Keratinocyte (primary cell): ENCODE data around the gene XPO4. TPM values are rescaled to one million over a fixed set of nuclear protein-coding genes. Genes with fewer than 3 reads are reported as not detected.

Experiments used
- DNase-seq: peaks from one replicate; pipeline ENCODE4 v3.0.0-alpha.2; 2011; ENCODE audit warnings: low read depth, missing footprints, low spot score
- FAIRE-seq: peaks from 2 replicates; lab custom pipeline; 2011; peaks lifted over from hg19 to GRCh38; lab: Jason Lieb, UNC
- H2AFZ ChIP-seq: 2 replicates; pipeline ENCODE4 v1.6.0; 2012; ENCODE audit warnings: low read length, control low read depth, inconsistent platforms; ENCODE audit not compliant: control insufficient read depth
- H3K27ac ChIP-seq: 2 replicates; pipeline ENCODE4 v1.5.1; 2011; ENCODE audit warnings: low read length; ENCODE audit not compliant: control insufficient read depth, insufficient read depth
- H3K27me3 ChIP-seq: 3 replicates; pipeline ENCODE4 v1.6.0; 2011; ENCODE audit warnings: low read length; ENCODE audit not compliant: control insufficient read depth, insufficient read depth; ENCODE audit errors: extremely low read depth
- H3K36me3 ChIP-seq, 2 experiments: 2 replicates in 1 of 2; 3 replicates in 1 of 2; pipeline ENCODE4 v1.5.1; 2011; ENCODE audit warnings: low read length in 2 of 2, mild to moderate bottlenecking in 1 of 2; ENCODE audit not compliant: control insufficient read depth in 2 of 2, insufficient read depth in 2 of 2; ENCODE audit errors: extremely low read depth in 1 of 2
- H3K4me1 ChIP-seq: 3 replicates; pipeline ENCODE4 v1.5.1; 2011; ENCODE audit warnings: low read length; ENCODE audit not compliant: control insufficient read depth, insufficient read depth; ENCODE audit errors: extremely low read depth
- H3K4me2 ChIP-seq: 3 replicates; pipeline ENCODE4 v1.6.0; 2011; ENCODE audit warnings: low read depth, low read length; ENCODE audit not compliant: control insufficient read depth, insufficient read depth; ENCODE audit errors: extremely low read depth
- H3K4me3 ChIP-seq, 3 experiments: fragments of 200-600 bp in 1 of 3; sonication (generic) in 1 of 3; 2 replicates in 2 of 3; 3 replicates in 1 of 3; pipeline ENCODE4 v1.5.1; 2011 to 2016; ENCODE audit warnings: low read length in 3 of 3, mild to moderate bottlenecking in 3 of 3, control low read depth in 2 of 3, inconsistent platforms in 1 of 3, low read depth in 1 of 3, mixed read lengths in 1 of 3, mixed run types in 1 of 3, moderate library complexity in 1 of 3; ENCODE audit not compliant: control insufficient read depth in 2 of 3, insufficient read depth in 2 of 3; ENCODE audit errors: extremely low read depth in 1 of 3
- H3K79me2 ChIP-seq: 2 replicates; pipeline ENCODE4 v1.6.0; 2012; ENCODE audit warnings: low read length; ENCODE audit not compliant: control insufficient read depth, insufficient read depth
- H3K9ac ChIP-seq: 3 replicates; pipeline ENCODE4 v1.6.0; 2011; ENCODE audit warnings: low read length; ENCODE audit not compliant: control insufficient read depth, insufficient read depth; ENCODE audit errors: extremely low read depth
- H3K9me1 ChIP-seq: 3 replicates; pipeline ENCODE4 v1.6.0; 2011; ENCODE audit warnings: low read length; ENCODE audit not compliant: control insufficient read depth, insufficient read depth; ENCODE audit errors: extremely low read depth
- H3K9me3 ChIP-seq: 2 replicates; pipeline ENCODE4 v1.5.1; 2012; ENCODE audit warnings: low read depth, low read length; ENCODE audit not compliant: control insufficient read depth
- H4K20me1 ChIP-seq: 3 replicates; pipeline ENCODE4 v1.6.0; 2011; ENCODE audit warnings: low read length; ENCODE audit not compliant: control insufficient read depth, insufficient read depth; ENCODE audit errors: extremely low read depth
- CTCF ChIP-seq, 3 experiments: IDR thresholded peaks in 1 of 3; conservative IDR thresholded peaks in 1 of 3; optimal IDR thresholded peaks in 1 of 3; 2 replicates in 2 of 3; 3 replicates in 1 of 3; pipeline versions ENCODE3 to v1.5.1; 2011; ENCODE audit warnings: low read length in 3 of 3, mild to moderate bottlenecking in 3 of 3, moderate library complexity in 2 of 3, control low read depth in 1 of 3, inconsistent platforms in 1 of 3; ENCODE audit not compliant: insufficient read depth in 2 of 3; ENCODE audit errors: extremely low read depth in 1 of 3
- EZH2 ChIP-seq: IDR thresholded peaks from one replicate; pipeline ENCODE4 v1.6.1; 2012; ENCODE audit warnings: inconsistent platforms, mild to moderate bottlenecking, low read length, moderate library complexity
- dilution Hi-C: fragments of 300-500 bp; cut with MboI; formaldehyde crosslinking; loops from one replicate; pipeline ENCODE4 v1.7.0; 2020; ENCODE audit warnings: low sequenced_read_pairs; ENCODE audit not compliant: extremely low pct_ligation_motif_present
- polyA plus RNA-seq, 5 experiments: library from polyadenylated mRNA; depleted of rRNA in 3 of 5; stranded (reverse) in 3 of 5; stranded (forward) in 1 of 5; unstranded in 1 of 5; fragments of >200 nt; gene quantifications; 1 replicate in 1 of 5; 2 replicates in 3 of 5; 3 replicates in 1 of 5; pipeline versions ENCODE4 v1.2.1 to v1.2.3, GENCODE V29; 2011 to 2012; ENCODE audit warnings: missing spikeins in 2 of 5, low read depth in 1 of 5, low replicate concordance in 1 of 5

The XPO4 gene
- polyA plus RNA-seq, 1 donor (not counting 4 experiments of a cell fraction or from before 2014, with no cell fraction given) = 16.5 TPM

GRCh38 chr13:20908714-20909497 lies 6.4 kb upstream of the XPO4 start:
- Histone ChIP-seq H3K9ac (no peak overlapping the region), H3K27me3 (no peaks in the 10 kb centered on the region), H3K4me2 (no peak overlapping the region), H3K9me3 (peaks cover 1% of the 10 kb centered on the region), H3K4me1 (no peaks in the 10 kb centered on the region), H3K4me3 (no peak overlapping the region), H3K27ac (no peak overlapping the region), H3K79me2 (no peaks in the 10 kb centered on the region), H4K20me1 (no peaks in the 10 kb centered on the region), H3K36me3 (no peaks in the 10 kb centered on the region), H3K9me1 (no peaks in the 10 kb centered on the region), H2AFZ (no peak overlapping the region)
- no peak for DNase-seq
- no peak for FAIRE-seq
- dilution Hi-C loops = no loop called here
- TF ChIP-seq CTCF (optimal IDR thresholded peaks at IDR 0.05 in 1 of 3, IDR thresholded peaks at IDR 0.05 in 1 of 3, conservative IDR thresholded peaks at IDR 0.05 in 1 of 3; ENCODE audit: extremely low read depth in 1 of 3, insufficient read depth in 2 of 3, low read length in 3 of 3) = no peak
- TF ChIP-seq EZH2 = no peak

GRCh38 chr13:20904908-20905307 lies 2.4 kb upstream of the XPO4 start:
- Histone ChIP-seq H4K20me1 (no peaks in the 10 kb centered on the region), H3K27me3 (no peaks in the 10 kb centered on the region), H3K9me1 (no peaks in the 10 kb centered on the region), H3K4me1 (peaks cover 7% of the 10 kb centered on the region), H3K4me2 (no peak overlapping the region), H2AFZ (no peak overlapping the region), H3K27ac (no peak overlapping the region), H3K36me3 (no peaks in the 10 kb centered on the region), H3K9ac (no peak overlapping the region), H3K9me3 (no peaks in the 10 kb centered on the region), H3K79me2 (peaks cover 25% of the 10 kb centered on the region), H3K4me3 (no peak overlapping the region)
- FAIRE-seq (no peak), DNase-seq (no peak)
- TF ChIP-seq CTCF (optimal IDR thresholded peaks at IDR 0.05 in 1 of 3, IDR thresholded peaks at IDR 0.05 in 1 of 3, conservative IDR thresholded peaks at IDR 0.05 in 1 of 3; ENCODE audit: extremely low read depth in 1 of 3, insufficient read depth in 2 of 3, low read length in 3 of 3) = no peak
- no peak for TF ChIP-seq EZH2
- dilution Hi-C loops = no loop called here
